ENCODE results near the gene METTL17. TPM values are rescaled to one million over a fixed set of nuclear protein-coding genes. Genes with fewer than 3 reads are reported as not detected.
"Not testable (repeated sequence)": the region's sequence is repeated elsewhere in the genome, so short reads cannot be mapped to it uniquely, and the experiment has no call there.

Gene METTL17
- total and polyA plus RNA-seq, 8 donors: 19.0 to 103 (median 26.8) TPM

DNA sequence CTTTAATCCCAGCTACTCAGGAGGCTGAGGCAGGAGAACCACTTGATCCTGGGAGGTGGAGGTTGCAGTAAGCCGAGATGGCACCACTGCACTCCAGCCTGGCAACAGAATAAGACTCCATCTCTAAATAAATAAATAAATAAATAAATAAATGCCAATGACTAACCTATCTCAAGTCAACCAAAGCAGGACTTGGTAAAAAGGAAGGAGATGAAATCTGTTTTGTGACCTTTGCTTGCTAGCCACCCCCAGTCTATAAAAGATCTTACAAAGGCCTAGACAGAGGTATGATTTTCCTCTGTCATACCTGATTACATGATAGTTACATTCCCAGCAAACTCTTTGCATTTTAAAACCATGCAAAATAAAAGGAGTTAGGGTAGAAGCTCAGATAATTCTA lies 13.5 kb upstream of the METTL17 start:
- Histone ChIP-seq H3K27ac (no peak overlapping the region), H3K9me3 (no peaks in the 10 kb centered on the region), H3K4me3 (no peak overlapping the region), H3K4me1 (peaks cover 0 to 4% (median 0%) of the 10 kb centered on the region in 3 donors), H3K36me3 (no peaks in the 10 kb centered on the region), H3K27me3 (no peaks in the 10 kb centered on the region)
- TF ChIP-seq, protein P1, sequence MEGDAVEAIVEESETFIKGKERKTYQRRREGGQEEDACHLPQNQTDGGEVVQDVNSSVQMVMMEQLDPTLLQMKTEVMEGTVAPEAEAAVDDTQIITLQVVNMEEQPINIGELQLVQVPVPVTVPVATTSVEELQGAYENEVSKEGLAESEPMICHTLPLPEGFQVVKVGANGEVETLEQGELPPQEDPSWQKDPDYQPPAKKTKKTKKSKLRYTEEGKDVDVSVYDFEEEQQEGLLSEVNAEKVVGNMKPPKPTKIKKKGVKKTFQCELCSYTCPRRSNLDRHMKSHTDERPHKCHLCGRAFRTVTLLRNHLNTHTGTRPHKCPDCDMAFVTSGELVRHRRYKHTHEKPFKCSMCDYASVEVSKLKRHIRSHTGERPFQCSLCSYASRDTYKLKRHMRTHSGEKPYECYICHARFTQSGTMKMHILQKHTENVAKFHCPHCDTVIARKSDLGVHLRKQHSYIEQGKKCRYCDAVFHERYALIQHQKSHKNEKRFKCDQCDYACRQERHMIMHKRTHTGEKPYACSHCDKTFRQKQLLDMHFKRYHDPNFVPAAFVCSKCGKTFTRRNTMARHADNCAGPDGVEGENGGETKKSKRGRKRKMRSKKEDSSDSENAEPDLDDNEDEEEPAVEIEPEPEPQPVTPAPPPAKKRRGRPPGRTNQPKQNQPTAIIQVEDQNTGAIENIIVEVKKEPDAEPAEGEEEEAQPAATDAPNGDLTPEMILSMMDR (IDR thresholded peaks at IDR 0.05): no peak
- 87 to 95% methylated on average over 1 of the region's 1 CpG for WGBS, 2 donors
- no peak for DNase-seq
- ATAC-seq: no peak
- intact Hi-C loops (cut with DNase I): no loop called here
- no peak for FAIRE-seq

DNA sequence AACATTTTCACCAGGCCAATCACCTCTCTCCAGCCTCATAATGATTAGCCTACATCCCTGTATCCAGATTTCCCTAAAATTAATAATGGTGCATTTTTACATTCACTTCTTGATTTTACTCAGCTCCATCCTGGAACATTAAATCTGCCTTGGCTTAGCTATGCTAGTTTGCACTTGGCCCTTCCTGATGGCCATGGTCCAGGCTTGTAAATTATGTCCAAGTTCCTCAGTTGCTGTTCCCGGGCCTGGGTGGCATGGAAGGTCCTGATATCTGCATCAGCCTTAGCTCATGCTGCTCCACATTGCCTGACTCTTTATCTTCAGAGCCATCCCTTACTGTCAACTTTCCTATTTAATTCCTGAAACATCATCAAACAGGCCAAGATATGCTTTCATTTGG lies 11.1 kb upstream of the METTL17 start:
- intact Hi-C loops (cut with DNase I): no loop called here

DNA sequence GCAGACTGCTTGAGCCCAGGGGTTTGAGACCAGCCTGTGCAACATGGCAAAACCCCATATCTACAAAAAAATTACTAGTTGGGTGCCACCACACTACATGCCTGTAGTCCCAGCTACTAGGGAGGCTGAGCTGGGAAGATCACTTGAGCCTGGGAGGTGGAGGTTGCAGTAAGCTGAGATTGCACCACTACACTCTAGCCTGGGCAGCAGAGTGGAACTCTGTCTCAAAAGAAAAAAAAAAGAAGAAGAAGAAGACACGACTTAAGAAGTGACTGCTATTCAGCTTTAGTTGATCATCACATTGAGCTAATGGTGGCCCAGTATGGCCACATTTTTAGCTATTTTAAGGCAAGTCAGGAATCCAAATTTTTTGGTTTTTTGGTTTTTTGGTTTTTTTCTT lies 8.9 kb upstream of the METTL17 start:
- H3K9me3 ChIP-seq: no peaks in the 10 kb centered on the region
- H3K4me3 ChIP-seq: no peak overlapping the region
- ATAC-seq: no peak
- H3K4me1 ChIP-seq: no peaks in the 10 kb centered on the region
- no peak for FAIRE-seq
- no peaks in the 10 kb centered on the region for H3K27me3 ChIP-seq
- no peaks in the 10 kb centered on the region for H3K36me3 ChIP-seq
- 45 to 71% methylated on average over 1 of the region's 1 CpG for WGBS, 2 donors
- TF ChIP-seq, protein P1 (IDR thresholded peaks at IDR 0.05): no peak
- intact Hi-C loops (cut with DNase I): no loop called here
- no peak for DNase-seq
- H3K27ac ChIP-seq: no peak overlapping the region

More for the DNA sequence above, 11.1 kb upstream of the METTL17 start:
- Histone ChIP-seq H3K27ac (no peak overlapping the region), H3K9me3 (no peaks in the 10 kb centered on the region), H3K4me3 (no peak overlapping the region), H3K4me1 (no peaks in the 10 kb centered on the region), H3K27me3 (no peaks in the 10 kb centered on the region), H3K36me3 (no peaks in the 10 kb centered on the region)
- 24 to 42% methylated on average over 1 of the region's 1 CpG for WGBS, 2 donors
- TF ChIP-seq, protein P1 (IDR thresholded peaks at IDR 0.05): no peak
- FAIRE-seq: no peak
- ATAC-seq: no peak
- DNase-seq: no peak

DNA sequence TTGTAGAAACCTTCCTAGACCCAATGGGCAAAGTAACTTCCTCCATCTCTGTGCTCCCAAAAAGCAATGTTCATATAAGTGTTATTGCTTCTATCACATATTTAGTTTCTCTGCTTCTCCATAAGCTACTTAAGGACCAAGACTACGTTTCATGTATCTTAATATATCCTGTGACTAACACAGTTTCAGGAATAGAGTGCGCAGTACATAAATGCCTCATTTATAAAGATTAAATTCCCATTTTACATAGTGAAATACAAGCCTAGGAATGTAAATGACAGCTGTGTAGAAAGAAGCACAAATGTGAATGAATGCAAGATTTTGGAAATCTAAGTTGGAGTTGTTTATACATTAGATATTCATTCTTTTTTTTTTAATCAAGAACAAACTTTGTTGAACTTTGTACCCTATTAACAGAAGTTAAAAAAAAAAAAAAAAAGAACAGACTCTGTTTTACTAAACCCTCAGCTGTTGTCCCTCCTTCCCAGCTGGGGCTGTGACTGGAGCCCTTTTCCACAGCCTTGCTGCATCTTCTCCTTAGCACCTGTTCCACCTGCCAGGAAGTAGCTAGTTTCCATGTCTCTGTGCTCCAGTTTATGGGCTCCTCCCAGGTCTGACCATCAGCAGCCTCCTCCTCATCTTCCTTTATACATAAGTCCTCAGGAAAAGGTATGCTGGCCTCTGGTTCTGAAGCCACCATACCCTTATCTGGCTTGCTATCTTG lies 7.0 kb upstream of the METTL17 start:
- TF ChIP-seq, protein P1 (IDR thresholded peaks at IDR 0.05): no peak
- FAIRE-seq: no peak
- no peak for DNase-seq

DNA sequence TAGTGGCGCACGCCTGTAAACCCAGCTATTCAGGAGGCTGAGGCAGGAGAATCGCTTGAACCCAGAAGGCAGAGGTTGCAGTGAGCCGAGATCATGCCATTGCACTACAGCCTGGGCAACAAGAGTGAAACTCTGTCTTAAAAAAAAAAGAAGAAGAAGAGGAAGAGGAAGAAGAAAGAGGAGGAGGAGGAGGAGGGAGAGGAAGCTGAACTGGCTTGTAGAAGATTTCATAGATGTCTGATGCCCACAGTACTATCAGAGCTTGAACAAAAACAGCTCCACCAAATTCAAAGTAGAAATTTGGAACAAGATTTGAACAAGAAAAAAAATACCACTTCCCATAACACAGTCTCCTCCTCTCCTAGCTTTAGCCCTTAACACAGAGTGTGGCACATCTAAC lies 4.1 kb upstream of the METTL17 start:
- H3K27me3 ChIP-seq; H3K27ac ChIP-seq; intact Hi-C loops (cut with DNase I); FAIRE-seq; DNase-seq; H3K4me3 ChIP-seq; H3K9me3 ChIP-seq; ATAC-seq; H3K36me3 ChIP-seq: not testable (repeated sequence)
- 80 to 83% methylated on average over 4 of the region's 4 CpGs for WGBS, 2 donors
- H3K4me1 ChIP-seq: peaks cover 0 to 16% (median 5%) of the 10 kb centered on the region in 3 donors

More for the DNA sequence above, 7.0 kb upstream of the METTL17 start:
- Histone ChIP-seq H3K36me3 (no peaks in the 10 kb centered on the region), H3K27me3 (no peaks in the 10 kb centered on the region), H3K9me3 (no peaks in the 10 kb centered on the region), H3K27ac (no peak overlapping the region), H3K4me1 (peaks cover 0 to 7% (median 0%) of the 10 kb centered on the region in 3 donors), H3K4me3 (no peak overlapping the region)
- no peak for ATAC-seq
- WGBS, 2 donors: 68 to 83% methylated on average over 2 of the region's 2 CpGs
- intact Hi-C loops (cut with DNase I): no loop called here
